Measurements from ENCODE around the gene MVK. TPM values are rescaled to one million over a fixed set of nuclear protein-coding genes. Genes with fewer than 3 reads are reported as not detected.

The MVK gene
- polyA plus RNA-seq, 4 donors, result 15.1 to 36.4 (median 16.1) TPM

DNA sequence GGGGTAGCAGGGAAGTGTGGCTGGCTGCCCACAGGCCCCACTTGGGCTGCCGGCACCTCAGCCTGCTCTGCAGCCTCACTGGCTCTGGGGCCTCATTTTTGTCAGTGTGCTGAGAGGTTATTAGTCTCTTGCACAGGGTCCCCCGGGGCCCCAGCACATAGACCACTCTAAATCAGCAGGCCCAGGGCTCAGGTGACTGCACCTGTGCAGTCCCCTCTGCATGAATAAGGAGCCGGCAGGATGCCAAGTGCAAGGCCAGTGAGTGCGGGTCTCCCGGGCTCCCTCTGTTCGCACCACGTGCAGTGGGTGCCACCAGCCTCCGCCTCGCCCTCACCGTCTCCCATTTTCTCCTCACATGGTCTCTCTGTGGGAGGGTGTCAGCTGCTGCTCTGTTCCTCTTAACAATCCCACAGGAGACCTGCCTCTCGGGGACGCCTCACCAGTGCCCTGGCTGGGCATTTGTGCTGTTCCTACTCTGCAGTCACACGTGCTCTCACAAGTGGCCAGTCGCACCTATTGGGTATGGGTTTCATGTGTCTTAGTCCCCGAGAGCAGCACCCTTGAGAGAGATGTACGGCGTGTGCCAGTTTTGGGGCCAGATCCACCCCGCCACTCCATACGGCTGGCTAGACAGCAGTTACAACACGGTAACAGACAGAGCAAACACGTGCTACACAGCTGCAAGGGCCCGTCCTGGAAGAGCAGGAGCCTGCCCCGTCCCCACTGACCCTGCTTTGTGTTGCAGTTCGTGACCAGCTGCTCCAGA is 40.7 kb upstream of the MVK start:
- FAIRE-seq, result no peak
- no peaks in the 10 kb centered on the region for H3K9me3 ChIP-seq (ENCODE audit: control insufficient read depth in 2 of 2, insufficient read depth in 1 of 2, low read depth in 1 of 2, low read length in 1 of 2)
- DNase-seq, result no peak

DNA sequence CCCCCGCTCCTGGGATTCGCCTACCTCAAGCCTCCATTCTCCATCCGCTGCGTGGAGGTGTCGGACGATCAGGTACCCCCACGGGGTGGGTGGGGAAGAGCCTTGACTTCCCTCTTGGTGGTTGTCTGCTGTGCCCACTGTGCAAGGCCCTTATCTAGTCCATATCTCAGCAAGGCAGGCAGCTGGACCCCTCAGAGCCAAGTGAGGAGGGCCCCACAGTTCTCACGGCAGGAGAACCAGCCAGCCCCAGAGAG is 40.2 kb upstream of the MVK start:
- WGBS, 3 donors, result 94 to 97% (median 94%) methylated on average over 8 of the region's 8 CpGs
- Histone ChIP-seq H3K9me3 (ENCODE audit: control insufficient read depth in 2 of 2, insufficient read depth in 1 of 2, low read depth in 1 of 2, low read length in 1 of 2) (no peaks in the 10 kb centered on the region), H3K27ac (ENCODE audit: low read depth in 1 of 3, low read length in 2 of 3) (no peak overlapping the region), H3K4me3 (ENCODE audit: low read depth in 1 of 3, low read length in 3 of 3) (no peak overlapping the region), H3K27me3 (ENCODE audit: control insufficient read depth in 3 of 3, insufficient read depth in 3 of 3, low read length in 3 of 3) (no peaks in the 10 kb centered on the region), H3K4me1 (ENCODE audit: control insufficient read depth in 3 of 3, insufficient read depth in 2 of 3, low read depth in 1 of 3, low read length in 2 of 3) (no peaks in the 10 kb centered on the region), H3K36me3 (ENCODE audit: control insufficient read depth in 3 of 3, insufficient read depth in 2 of 3, low read depth in 1 of 3, low read length in 3 of 3) (peaks cover 0 to 76% (median 14%) of the 10 kb centered on the region in 3 donors)
- no peak for FAIRE-seq
- no peak for DNase-seq

More for the DNA sequence above, 40.7 kb upstream of the MVK start:
- Histone ChIP-seq H3K4me3 (ENCODE audit: low read depth in 1 of 3, low read length in 3 of 3) (no peak overlapping the region), H3K27me3 (ENCODE audit: control insufficient read depth in 3 of 3, insufficient read depth in 3 of 3, low read length in 3 of 3) (no peaks in the 10 kb centered on the region), H3K4me1 (ENCODE audit: control insufficient read depth in 3 of 3, insufficient read depth in 2 of 3, low read depth in 1 of 3, low read length in 2 of 3) (no peaks in the 10 kb centered on the region), H3K27ac (ENCODE audit: low read depth in 1 of 3, low read length in 2 of 3) (no peak overlapping the region), H3K36me3 (ENCODE audit: control insufficient read depth in 3 of 3, insufficient read depth in 2 of 3, low read depth in 1 of 3, low read length in 3 of 3) (peaks cover 0 to 71% (median 14%) of the 10 kb centered on the region in 3 donors)
- WGBS, 3 donors, result 88 to 92% (median 91%) methylated on average over 24 of the region's 24 CpGs

DNA sequence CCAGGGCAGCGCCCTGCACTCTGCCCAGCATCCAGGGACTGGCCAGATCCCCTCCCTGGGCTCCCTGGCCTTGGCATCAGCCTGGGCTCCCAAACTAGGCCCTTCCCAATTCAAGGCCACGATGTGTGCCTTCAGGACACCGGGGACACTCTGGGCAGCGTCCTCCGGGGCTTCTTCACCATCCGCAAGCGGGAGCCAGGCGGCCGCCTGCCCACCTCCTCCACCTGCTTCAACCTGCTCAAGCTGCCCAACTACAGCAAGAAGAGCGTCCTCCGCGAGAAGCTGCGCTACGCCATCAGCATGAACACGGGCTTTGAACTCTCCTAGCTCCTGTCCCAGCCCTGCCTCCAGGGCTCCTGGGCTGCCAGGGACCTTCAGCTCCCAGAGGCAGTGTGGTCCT is 39.1 kb upstream of the MVK start:
- no peaks in the 10 kb centered on the region for H3K4me1 ChIP-seq (ENCODE audit: control insufficient read depth in 3 of 3, insufficient read depth in 2 of 3, low read depth in 1 of 3, low read length in 2 of 3)
- no peak overlapping the region for H3K27ac ChIP-seq (ENCODE audit: low read depth in 1 of 3, low read length in 2 of 3)
- no peak overlapping the region for H3K4me3 ChIP-seq (ENCODE audit: low read depth in 1 of 3, low read length in 3 of 3)
- no peak for FAIRE-seq
- peaks cover 0 to 76% (median 14%) of the 10 kb centered on the region in 3 donors for H3K36me3 ChIP-seq (ENCODE audit: control insufficient read depth in 3 of 3, insufficient read depth in 2 of 3, low read depth in 1 of 3, low read length in 3 of 3)
- 90 to 97% (median 97%) methylated on average over 15 of the region's 15 CpGs for WGBS, 3 donors
- no peaks in the 10 kb centered on the region for H3K9me3 ChIP-seq (ENCODE audit: control insufficient read depth in 2 of 2, insufficient read depth in 1 of 2, low read depth in 1 of 2, low read length in 1 of 2)
- H3K27me3 ChIP-seq (ENCODE audit: control insufficient read depth in 3 of 3, insufficient read depth in 3 of 3, low read length in 3 of 3), result no peaks in the 10 kb centered on the region
- DNase-seq, result no peak

DNA sequence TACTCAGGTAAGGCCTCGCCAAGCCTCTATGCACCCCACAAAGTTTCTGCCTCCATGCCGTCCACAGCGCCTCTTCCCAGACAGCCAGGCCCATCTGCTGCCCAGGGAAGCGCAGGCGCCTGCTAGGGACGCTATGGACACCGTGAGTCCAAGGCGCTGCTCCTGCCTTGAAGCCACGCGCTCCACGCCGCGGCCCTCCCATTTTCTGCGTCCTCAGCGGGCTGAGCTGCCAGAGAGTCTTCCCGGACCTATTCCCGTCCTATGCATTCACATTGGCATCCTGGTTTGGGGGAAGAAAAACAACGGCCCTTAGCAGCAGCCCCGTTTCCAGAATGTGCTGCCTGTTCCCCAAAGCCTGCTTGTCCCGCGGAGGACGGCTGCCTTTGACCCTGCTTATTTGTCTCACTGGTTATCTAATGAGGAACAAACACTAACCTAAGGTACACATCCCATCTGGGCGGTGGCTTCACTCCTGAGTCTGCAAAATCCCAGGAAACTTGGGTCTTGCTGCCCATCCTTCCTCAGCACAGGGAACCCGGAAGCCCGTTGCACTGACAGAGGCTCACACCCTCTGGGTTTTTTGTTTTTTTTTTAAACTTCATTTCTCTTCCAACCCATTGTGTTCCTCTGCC is 38.2 kb upstream of the MVK start:
- no peaks in the 10 kb centered on the region for H3K9me3 ChIP-seq (ENCODE audit: control insufficient read depth in 2 of 2, insufficient read depth in 1 of 2, low read depth in 1 of 2, low read length in 1 of 2)
- FAIRE-seq (no peak), DNase-seq (no peak)
- no peak overlapping the region for H3K4me3 ChIP-seq (ENCODE audit: low read depth in 1 of 3, low read length in 3 of 3)
- no peaks in the 10 kb centered on the region for H3K4me1 ChIP-seq (ENCODE audit: control insufficient read depth in 3 of 3, insufficient read depth in 2 of 3, low read depth in 1 of 3, low read length in 2 of 3)
- peaks cover 0 to 71% (median 9%) of the 10 kb centered on the region in 3 donors for H3K36me3 ChIP-seq (ENCODE audit: control insufficient read depth in 3 of 3, insufficient read depth in 2 of 3, low read depth in 1 of 3, low read length in 3 of 3)
- no peak overlapping the region for H3K27ac ChIP-seq (ENCODE audit: low read depth in 1 of 3, low read length in 2 of 3)
- H3K27me3 ChIP-seq (ENCODE audit: control insufficient read depth in 3 of 3, insufficient read depth in 3 of 3, low read length in 3 of 3), result no peaks in the 10 kb centered on the region
- WGBS, 3 donors, result 88 to 91% (median 90%) methylated on average over 25 of the region's 25 CpGs

DNA sequence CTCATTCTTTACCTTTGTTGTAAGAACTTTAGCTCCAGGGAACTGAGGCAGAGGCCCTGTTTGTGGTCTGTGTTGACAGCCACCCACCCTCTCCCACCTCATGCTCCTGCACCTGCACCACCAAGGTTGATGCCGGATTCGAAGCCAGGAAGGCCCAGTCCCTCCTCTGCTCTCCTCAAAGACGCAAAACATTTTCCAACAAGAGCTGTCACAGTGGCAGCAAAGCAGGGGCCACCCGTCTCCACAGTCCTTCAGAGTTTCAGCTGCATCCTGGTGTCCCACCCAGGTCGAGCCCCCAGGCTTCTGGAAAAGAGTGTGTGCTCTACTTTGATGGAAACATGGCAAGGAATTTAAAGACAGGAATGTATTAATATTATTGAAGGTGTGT is 37.7 kb upstream of the MVK start:
- H3K9me3 ChIP-seq (ENCODE audit: control insufficient read depth in 2 of 2, insufficient read depth in 1 of 2, low read depth in 1 of 2, low read length in 1 of 2), result no peaks in the 10 kb centered on the region
- FAIRE-seq, result no peak
- H3K4me1 ChIP-seq (ENCODE audit: control insufficient read depth in 3 of 3, insufficient read depth in 2 of 3, low read depth in 1 of 3, low read length in 2 of 3), result no peaks in the 10 kb centered on the region
- H3K4me3 ChIP-seq (ENCODE audit: low read depth in 1 of 3, low read length in 3 of 3), result no peak overlapping the region
- 86 to 92% (median 86%) methylated on average over 5 of the region's 5 CpGs for WGBS, 3 donors
- H3K36me3 ChIP-seq (ENCODE audit: control insufficient read depth in 3 of 3, insufficient read depth in 2 of 3, low read depth in 1 of 3, low read length in 3 of 3), result peaks cover 0 to 66% (median 7%) of the 10 kb centered on the region in 3 donors
- H3K27me3 ChIP-seq (ENCODE audit: control insufficient read depth in 3 of 3, insufficient read depth in 3 of 3, low read length in 3 of 3), result no peaks in the 10 kb centered on the region
- DNase-seq, result no peak
- H3K27ac ChIP-seq (ENCODE audit: low read depth in 1 of 3, low read length in 2 of 3), result no peak overlapping the region

DNA sequence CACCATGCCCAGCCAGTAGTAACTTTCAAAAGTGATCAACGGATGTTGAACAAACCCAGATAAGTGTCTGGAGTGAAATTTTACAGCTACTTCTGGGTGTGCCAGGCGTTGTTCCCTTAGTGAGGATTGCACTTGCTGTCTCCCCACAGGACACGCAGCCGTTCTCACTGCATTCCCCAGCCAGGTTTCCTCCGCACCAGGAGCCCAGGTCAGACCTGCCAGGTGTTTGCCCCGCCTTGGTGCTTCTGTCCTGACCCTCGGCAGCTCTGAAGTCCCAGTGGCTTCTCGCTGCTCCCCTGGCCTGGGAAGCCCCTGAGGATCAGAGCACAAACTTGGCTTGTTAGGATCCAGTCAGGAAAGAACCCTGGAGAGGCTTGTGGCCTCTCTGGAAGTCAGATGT is 36.5 kb upstream of the MVK start:
- WGBS, 3 donors, result 79 to 90% (median 82%) methylated on average over 8 of the region's 8 CpGs
- Histone ChIP-seq H3K36me3 (ENCODE audit: control insufficient read depth in 3 of 3, insufficient read depth in 2 of 3, low read depth in 1 of 3, low read length in 3 of 3) (peaks cover 0 to 59% (median 7%) of the 10 kb centered on the region in 3 donors), H3K4me1 (ENCODE audit: control insufficient read depth in 3 of 3, insufficient read depth in 2 of 3, low read depth in 1 of 3, low read length in 2 of 3) (no peaks in the 10 kb centered on the region), H3K9me3 (ENCODE audit: control insufficient read depth in 2 of 2, insufficient read depth in 1 of 2, low read depth in 1 of 2, low read length in 1 of 2) (no peaks in the 10 kb centered on the region), H3K27me3 (ENCODE audit: control insufficient read depth in 3 of 3, insufficient read depth in 3 of 3, low read length in 3 of 3) (no peaks in the 10 kb centered on the region), H3K27ac (ENCODE audit: low read depth in 1 of 3, low read length in 2 of 3) (no peak overlapping the region), H3K4me3 (ENCODE audit: low read depth in 1 of 3, low read length in 3 of 3) (no peak overlapping the region)
- no peak for FAIRE-seq
- DNase-seq, result no peak

DNA sequence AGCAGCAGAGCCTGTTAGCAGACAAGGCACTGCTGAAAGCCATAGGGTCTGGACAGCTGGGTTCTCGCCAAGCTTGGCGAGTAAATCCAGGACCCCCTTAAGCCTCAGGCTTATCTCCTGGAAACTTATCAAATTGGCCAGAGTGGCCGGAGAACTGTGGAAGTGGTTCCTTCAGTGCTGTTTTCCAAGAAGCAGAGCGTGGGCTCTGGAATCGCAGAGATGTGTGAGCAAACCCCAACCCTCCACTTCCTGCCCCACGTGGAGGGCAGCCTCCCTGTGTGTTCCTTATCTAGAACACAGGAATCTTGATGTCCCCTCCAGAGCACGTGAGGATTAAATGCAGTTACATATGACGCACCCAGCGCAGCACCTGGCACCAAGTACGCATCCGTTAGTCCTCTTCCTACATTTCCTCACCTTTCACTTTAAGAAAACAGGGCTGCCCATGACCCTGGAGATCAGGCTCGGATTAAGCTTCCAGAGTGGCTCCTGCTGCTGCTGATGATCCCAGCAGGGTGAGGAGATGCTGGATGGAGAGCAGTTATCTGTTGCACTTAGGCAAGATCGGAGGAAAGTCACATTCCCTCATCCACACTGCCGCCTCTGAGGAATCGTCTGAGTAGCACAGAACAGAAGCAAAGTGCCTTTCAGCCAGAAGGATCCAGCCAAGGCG is 35.3 kb upstream of the MVK start:
- FAIRE-seq, result no peak
- Histone ChIP-seq H3K27me3 (ENCODE audit: control insufficient read depth in 3 of 3, insufficient read depth in 3 of 3, low read length in 3 of 3) (no peaks in the 10 kb centered on the region), H3K4me3 (ENCODE audit: low read depth in 1 of 3, low read length in 3 of 3) (no peak overlapping the region), H3K36me3 (ENCODE audit: control insufficient read depth in 3 of 3, insufficient read depth in 2 of 3, low read depth in 1 of 3, low read length in 3 of 3) (peaks cover 0 to 50% (median 4%) of the 10 kb centered on the region in 3 donors), H3K4me1 (ENCODE audit: control insufficient read depth in 3 of 3, insufficient read depth in 2 of 3, low read depth in 1 of 3, low read length in 2 of 3) (no peaks in the 10 kb centered on the region), H3K9me3 (ENCODE audit: control insufficient read depth in 2 of 2, insufficient read depth in 1 of 2, low read depth in 1 of 2, low read length in 1 of 2) (no peaks in the 10 kb centered on the region), H3K27ac (ENCODE audit: low read depth in 1 of 3, low read length in 2 of 3) (no peak overlapping the region)
- 83 to 88% (median 87%) methylated on average over 16 of the region's 16 CpGs for WGBS, 3 donors
- no peak for DNase-seq

DNA sequence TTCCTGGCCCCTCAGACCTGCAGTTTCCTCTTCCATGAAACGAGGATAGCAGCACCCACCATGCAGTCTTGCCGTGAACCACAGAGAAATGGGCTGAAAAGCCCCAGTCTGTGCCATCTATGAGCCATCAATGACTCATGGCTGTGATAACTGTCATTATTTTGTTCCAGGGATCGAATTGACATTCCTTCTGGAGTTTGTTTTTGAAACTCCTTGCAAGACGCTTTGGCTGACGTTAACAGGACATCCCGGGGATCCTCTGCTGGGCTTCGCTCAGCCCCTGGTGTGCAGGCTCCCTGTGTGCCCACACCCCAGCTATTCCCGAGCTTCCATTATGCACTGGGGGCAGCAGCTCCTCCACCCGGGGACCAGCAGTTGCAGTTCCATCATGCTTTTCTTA is 34.1 kb upstream of the MVK start:
- no peak for FAIRE-seq
- Histone ChIP-seq H3K4me1 (ENCODE audit: control insufficient read depth in 3 of 3, insufficient read depth in 2 of 3, low read depth in 1 of 3, low read length in 2 of 3) (no peaks in the 10 kb centered on the region), H3K9me3 (ENCODE audit: control insufficient read depth in 2 of 2, insufficient read depth in 1 of 2, low read depth in 1 of 2, low read length in 1 of 2) (no peaks in the 10 kb centered on the region), H3K4me3 (ENCODE audit: low read depth in 1 of 3, low read length in 3 of 3) (no peak overlapping the region), H3K27ac (ENCODE audit: low read depth in 1 of 3, low read length in 2 of 3) (no peak overlapping the region), H3K36me3 (ENCODE audit: control insufficient read depth in 3 of 3, insufficient read depth in 2 of 3, low read depth in 1 of 3, low read length in 3 of 3) (peaks cover 0 to 38% (median 0%) of the 10 kb centered on the region in 3 donors), H3K27me3 (ENCODE audit: control insufficient read depth in 3 of 3, insufficient read depth in 3 of 3, low read length in 3 of 3) (no peaks in the 10 kb centered on the region)
- WGBS, 3 donors, result 64 to 76% (median 75%) methylated on average over 9 of the region's 9 CpGs
- no peak for DNase-seq
